Stomach (tissue), 4 donors: ENCODE data around the gene TM4SF5.

Experiments used
- POLR2A ChIP-seq, 4 donors: fragments of 450-650 bp; IDR thresholded peaks; one replicate each; pipeline ENCODE4 v1.6.1; 2016; ENCODE audit warnings: antibody characterized with exemption in 4 of 4, control low read depth in 2 of 4, mild to moderate bottlenecking in 1 of 4, moderate library complexity in 1 of 4
- POLR2AphosphoS5 ChIP-seq, 3 donors: sonication (generic); formaldehyde crosslinking; IDR thresholded peaks; one replicate each; pipeline ENCODE4 v1.6.1; 2016; ENCODE audit warnings: antibody characterized with exemption in 3 of 3
- TF ChIP-seq, protein P1 (sequence below), 7 experiments: fragments of 450-650 bp in 4 of 7; fragments of 200-600 bp in 3 of 7; sonication (generic) in 3 of 7; IDR thresholded peaks; one replicate each; pipeline ENCODE4 v1.5.1; 2016 to 2019; ENCODE audit warnings: antibody characterized with exemption in 7 of 7, control low read depth in 2 of 7, mild to moderate bottlenecking in 1 of 7

DNA sequence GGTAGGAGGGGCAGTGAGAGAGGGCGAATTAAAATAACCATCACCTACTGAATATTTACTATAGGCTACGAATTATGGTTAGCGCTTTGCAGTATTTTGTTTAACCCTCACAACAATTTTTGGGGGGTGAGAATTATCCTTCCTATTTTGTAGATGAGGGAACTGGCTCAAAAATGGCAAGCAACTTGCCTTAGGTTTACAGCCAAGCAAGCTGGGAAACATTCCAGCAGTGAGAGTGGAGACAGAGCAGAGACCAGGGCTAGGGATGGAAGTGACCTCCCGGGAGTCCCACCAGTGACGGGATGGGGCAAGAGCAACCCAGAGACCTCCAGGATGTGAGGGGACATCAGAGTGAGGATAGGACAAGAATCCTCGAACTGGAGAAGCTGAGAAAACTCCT lies 14.8 kb downstream of the TM4SF5 start:
- TF ChIP-seq, protein P1, sequence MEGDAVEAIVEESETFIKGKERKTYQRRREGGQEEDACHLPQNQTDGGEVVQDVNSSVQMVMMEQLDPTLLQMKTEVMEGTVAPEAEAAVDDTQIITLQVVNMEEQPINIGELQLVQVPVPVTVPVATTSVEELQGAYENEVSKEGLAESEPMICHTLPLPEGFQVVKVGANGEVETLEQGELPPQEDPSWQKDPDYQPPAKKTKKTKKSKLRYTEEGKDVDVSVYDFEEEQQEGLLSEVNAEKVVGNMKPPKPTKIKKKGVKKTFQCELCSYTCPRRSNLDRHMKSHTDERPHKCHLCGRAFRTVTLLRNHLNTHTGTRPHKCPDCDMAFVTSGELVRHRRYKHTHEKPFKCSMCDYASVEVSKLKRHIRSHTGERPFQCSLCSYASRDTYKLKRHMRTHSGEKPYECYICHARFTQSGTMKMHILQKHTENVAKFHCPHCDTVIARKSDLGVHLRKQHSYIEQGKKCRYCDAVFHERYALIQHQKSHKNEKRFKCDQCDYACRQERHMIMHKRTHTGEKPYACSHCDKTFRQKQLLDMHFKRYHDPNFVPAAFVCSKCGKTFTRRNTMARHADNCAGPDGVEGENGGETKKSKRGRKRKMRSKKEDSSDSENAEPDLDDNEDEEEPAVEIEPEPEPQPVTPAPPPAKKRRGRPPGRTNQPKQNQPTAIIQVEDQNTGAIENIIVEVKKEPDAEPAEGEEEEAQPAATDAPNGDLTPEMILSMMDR (IDR thresholded peaks at IDR 0.05): no peak
- TF ChIP-seq POLR2A (IDR thresholded peaks at IDR 0.05) (no peak), POLR2AphosphoS5 (IDR thresholded peaks at IDR 0.05) (no peak)
